H1 (cell line): Measurements from ENCODE around the gene KCNJ9.

Source experiments
- CTCF ChIP-seq, 3 experiments: IDR thresholded peaks; 1 replicate in 2 of 3; 2 replicates in 1 of 3; pipeline versions ENCODE4 v1.5.1 to v1.6.1; 2011; ENCODE audit warnings: low read length in 3 of 3, mild to moderate bottlenecking in 3 of 3, inconsistent platforms in 2 of 3, low read depth in 1 of 3, moderate library complexity in 1 of 3; ENCODE audit not compliant: insufficient read depth in 1 of 3; ENCODE audit errors: control extremely low read depth in 1 of 3
- MAX ChIP-seq: IDR thresholded peaks from 2 replicates; pipeline ENCODE4 v1.6.1; 2012; ENCODE audit warnings: inconsistent platforms
- SP1 ChIP-seq: IDR thresholded peaks from 2 replicates; pipeline ENCODE4 v1.6.1; 2011; ENCODE audit warnings: low read depth, low read length

GRCh38 chr1:160094806-160095205 lies 13.5 kb downstream of the KCNJ9 start:
- TF ChIP-seq CTCF (IDR thresholded peaks at IDR 0.05; ENCODE audit: control extremely low read depth in 1 of 3, insufficient read depth in 1 of 3, low read depth in 1 of 3, low read length in 3 of 3) (no peak), SP1 (no peak), MAX (no peak)
